WTC11 (cell line): ENCODE measurements around the gene PDIA6.

ENCODE experiments used
- TF ChIP-seq, protein P1 (sequence below): sonication (generic); formaldehyde crosslinking; conservative IDR thresholded peaks from 2 replicates; pipeline ENCODE4 v1.8.1; 2022; ENCODE audit warnings: mild to moderate bottlenecking, missing genetic modification reagents
- TF ChIP-seq, protein P2 (sequence below): fragments of 200-600 bp; IDR thresholded peaks from 2 replicates; pipeline ENCODE4 v1.8.0; 2022; ENCODE audit warnings: antibody characterized with exemption

DNA sequence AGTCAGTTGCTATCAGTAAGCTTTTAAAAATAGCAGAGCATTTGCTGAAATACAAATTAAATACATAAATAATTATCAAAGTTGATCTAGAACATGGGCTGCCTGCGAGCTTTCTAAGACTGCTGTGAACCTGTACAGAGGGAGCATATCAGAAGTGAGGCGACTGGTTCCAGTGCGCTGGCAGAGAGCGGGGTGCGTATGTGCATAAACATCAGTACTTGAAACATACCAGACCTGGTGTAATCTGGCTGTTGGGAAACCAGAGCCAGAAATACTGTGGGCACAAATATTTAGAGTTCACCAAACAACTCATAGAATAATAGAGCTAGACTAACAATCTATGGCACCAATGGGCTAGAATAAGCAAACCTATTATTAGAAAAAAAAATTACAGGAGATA, 27.3 kb downstream of the PDIA6 start:
- TF ChIP-seq, protein P1, sequence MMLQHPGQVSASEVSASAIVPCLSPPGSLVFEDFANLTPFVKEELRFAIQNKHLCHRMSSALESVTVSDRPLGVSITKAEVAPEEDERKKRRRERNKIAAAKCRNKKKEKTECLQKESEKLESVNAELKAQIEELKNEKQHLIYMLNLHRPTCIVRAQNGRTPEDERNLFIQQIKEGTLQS = no peak
- TF ChIP-seq, protein P2, sequence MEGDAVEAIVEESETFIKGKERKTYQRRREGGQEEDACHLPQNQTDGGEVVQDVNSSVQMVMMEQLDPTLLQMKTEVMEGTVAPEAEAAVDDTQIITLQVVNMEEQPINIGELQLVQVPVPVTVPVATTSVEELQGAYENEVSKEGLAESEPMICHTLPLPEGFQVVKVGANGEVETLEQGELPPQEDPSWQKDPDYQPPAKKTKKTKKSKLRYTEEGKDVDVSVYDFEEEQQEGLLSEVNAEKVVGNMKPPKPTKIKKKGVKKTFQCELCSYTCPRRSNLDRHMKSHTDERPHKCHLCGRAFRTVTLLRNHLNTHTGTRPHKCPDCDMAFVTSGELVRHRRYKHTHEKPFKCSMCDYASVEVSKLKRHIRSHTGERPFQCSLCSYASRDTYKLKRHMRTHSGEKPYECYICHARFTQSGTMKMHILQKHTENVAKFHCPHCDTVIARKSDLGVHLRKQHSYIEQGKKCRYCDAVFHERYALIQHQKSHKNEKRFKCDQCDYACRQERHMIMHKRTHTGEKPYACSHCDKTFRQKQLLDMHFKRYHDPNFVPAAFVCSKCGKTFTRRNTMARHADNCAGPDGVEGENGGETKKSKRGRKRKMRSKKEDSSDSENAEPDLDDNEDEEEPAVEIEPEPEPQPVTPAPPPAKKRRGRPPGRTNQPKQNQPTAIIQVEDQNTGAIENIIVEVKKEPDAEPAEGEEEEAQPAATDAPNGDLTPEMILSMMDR = no peak
